Endothelial cell of umbilical vein (primary cell): Measurements from ENCODE around the gene MTCL1. TPM values are rescaled to one million over a fixed set of nuclear protein-coding genes. Genes with fewer than 3 reads are reported as not detected.

Experiments used
- BruUV-seq: library from RNA; stranded (reverse); fragments of 400-500 nt; replicated peaks from 2 replicates; lab custom pipeline; 2021; lab: Mats Ljungman, UMichigan
- CTCF ChIA-PET: fragments of 300-600, 350-600 bp; sonication (Branson Sonifier 250); formaldehyde crosslinking; loops from one replicate; lab custom pipeline; 2021; ENCODE audit warnings: antibody characterized with exemption, inconsistent platforms; lab: Charles Lee
- POLR2A ChIA-PET: fragments of 300-600, 350-600 bp; sonication (Branson Sonifier 250); formaldehyde crosslinking; loops from one replicate; lab custom pipeline; 2021; ENCODE audit warnings: antibody characterized with exemption, inconsistent platforms; lab: Charles Lee
- DNase-seq: peaks from one replicate; pipeline ENCODE4 v3.0.0-alpha.2; 2011; ENCODE audit warnings: low read depth, low spot score
- FAIRE-seq: peaks from 2 replicates; lab custom pipeline; 2011; peaks lifted over from hg19 to GRCh38; lab: Jason Lieb, UNC
- H2AFZ ChIP-seq: 2 replicates; pipeline ENCODE4 v1.6.0; 2012; ENCODE audit warnings: low read depth, low read length, control low read depth, inconsistent platforms
- H3K27ac ChIP-seq: 2 replicates; pipeline ENCODE4 v1.5.1; 2011; ENCODE audit warnings: low read depth, mild to moderate bottlenecking, control low read depth, low read length, moderate library complexity; ENCODE audit not compliant: insufficient read depth
- H3K27me3 ChIP-seq, 2 experiments: 2 replicates each; pipeline versions ENCODE4 v1.6.0 to v1.6.1; 2011; ENCODE audit warnings: low read length in 2 of 2, mixed read lengths in 1 of 2; ENCODE audit not compliant: control insufficient read depth in 2 of 2, insufficient read depth in 2 of 2
- H3K36me3 ChIP-seq, 2 experiments: 2 replicates in 1 of 2; 3 replicates in 1 of 2; pipeline ENCODE4 v1.5.1; 2011; ENCODE audit warnings: low read length in 2 of 2, mild to moderate bottlenecking in 1 of 2, moderate library complexity in 1 of 2; ENCODE audit not compliant: control insufficient read depth in 2 of 2, insufficient read depth in 2 of 2; ENCODE audit errors: extremely low read depth in 1 of 2
- H3K4me1 ChIP-seq: 3 replicates; pipeline ENCODE4 v1.5.1; 2011; ENCODE audit warnings: mild to moderate bottlenecking, low read length; ENCODE audit not compliant: control insufficient read depth, insufficient read depth; ENCODE audit errors: extremely low read depth
- H3K4me2 ChIP-seq: 2 replicates; pipeline ENCODE4 v1.6.1; 2011; ENCODE audit warnings: low read length, control low read depth, mixed read lengths; ENCODE audit not compliant: insufficient read depth
- H3K4me3 ChIP-seq, 3 experiments: fragments of 200-600 bp in 1 of 3; sonication (generic), shearing (Covaris generic) in 1 of 3; replicated peaks in 1 of 3; 2 replicates each; pipeline ENCODE4 v1.5.1; 2011 to 2016; ENCODE audit warnings: control low read depth in 3 of 3, low read length in 3 of 3, mild to moderate bottlenecking in 2 of 3, inconsistent platforms in 1 of 3, low read depth in 1 of 3, moderate library complexity in 1 of 3; ENCODE audit not compliant: insufficient read depth in 1 of 3
- H3K79me2 ChIP-seq: 2 replicates; pipeline ENCODE4 v1.6.0; 2012; ENCODE audit warnings: low read length, inconsistent platforms; ENCODE audit not compliant: control insufficient read depth, insufficient read depth
- H3K9ac ChIP-seq: replicated peaks from 2 replicates; pipeline ENCODE3; 2011; ENCODE audit warnings: low read length, control low read depth; ENCODE audit not compliant: insufficient read depth; ENCODE audit errors: extremely low read depth
- H3K9me1 ChIP-seq: replicated peaks from 3 replicates; pipeline ENCODE4 v1.6.0; 2011; ENCODE audit warnings: mild to moderate bottlenecking, low read length; ENCODE audit not compliant: control insufficient read depth, insufficient read depth; ENCODE audit errors: extremely low read depth
- H3K9me3 ChIP-seq: replicated peaks from 2 replicates; pipeline ENCODE4 v1.5.1; 2012; ENCODE audit warnings: low read length, inconsistent platforms; ENCODE audit not compliant: control insufficient read depth, insufficient read depth
- H4K20me1 ChIP-seq: replicated peaks from 2 replicates; pipeline ENCODE3; 2011; ENCODE audit warnings: mild to moderate bottlenecking, low read length; ENCODE audit not compliant: control insufficient read depth, insufficient read depth; ENCODE audit errors: extremely low read depth
- EZH2 ChIP-seq: IDR thresholded peaks from 2 replicates; pipeline ENCODE4 v1.6.1; 2012; ENCODE audit warnings: borderline replicate concordance, low read depth, mild to moderate bottlenecking, moderate library complexity, low read length, inconsistent platforms; ENCODE audit not compliant: severe bottlenecking
- FOS ChIP-seq: IDR thresholded peaks from 2 replicates; pipeline ENCODE4 v1.6.1; 2011; ENCODE audit warnings: mild to moderate bottlenecking, low read length, moderate library complexity, borderline replicate concordance; ENCODE audit not compliant: insufficient read depth
- GATA2 ChIP-seq: IDR thresholded peaks from 2 replicates; pipeline ENCODE4 v1.7.0; 2011; ENCODE audit warnings: low read depth, mild to moderate bottlenecking, moderate library complexity, mixed read lengths, low read length; ENCODE audit not compliant: insufficient read length, insufficient read depth
- JUN ChIP-seq: IDR thresholded peaks from 2 replicates; pipeline ENCODE4 v1.6.1; 2011; ENCODE audit warnings: borderline replicate concordance, low read depth; ENCODE audit not compliant: insufficient read length, insufficient read depth
- MYC ChIP-seq: IDR thresholded peaks from one replicate; pipeline ENCODE4 v1.6.1; 2011; ENCODE audit warnings: mild to moderate bottlenecking, low read depth, low read length
- POLR2A ChIP-seq: IDR thresholded peaks from 2 replicates; pipeline ENCODE4 v1.6.1; 2012; ENCODE audit warnings: low read depth, mild to moderate bottlenecking, control low read depth, low read length
- POLR2AphosphoS5 ChIP-seq: IDR thresholded peaks from 2 replicates; pipeline ENCODE4 v1.6.1; 2012; ENCODE audit warnings: low read depth, mild to moderate bottlenecking, control low read depth, low read length, moderate library complexity; ENCODE audit not compliant: insufficient read depth
- dilution Hi-C: fragments of 300-500 bp; cut with MboI; formaldehyde crosslinking; loops from one replicate; pipeline ENCODE4 v1.15.0; 2019; ENCODE audit warnings: low sequenced_read_pairs; ENCODE audit not compliant: extremely low pct_ligation_motif_present
- intact Hi-C: fragments of 100-400 bp; cut with micrococcal nuclease; formaldehyde crosslinking; loops from one replicate; pipeline ENCODE4 v1.10.0; 2022
- polyA plus RNA-seq, 4 experiments: library from polyadenylated mRNA; depleted of rRNA in 3 of 4; stranded (reverse) in 3 of 4; unstranded in 1 of 4; fragments of >200 nt; gene quantifications; 2 replicates each; pipeline versions ENCODE4 v1.2.1 to v1.2.3, GENCODE V29; 2011 to 2012; ENCODE audit warnings: missing spikeins in 1 of 4
- total RNA-seq: library from RNA; stranded (reverse); gene quantifications from 2 replicates; pipeline ENCODE4 v1.2.3, GENCODE V29; 2021
- TF ChIP-seq, protein P1 (sequence below), 2 donors: IDR thresholded peaks; 1 replicate in 1 of 2; 2 replicates in 1 of 2; pipeline ENCODE4 v1.5.1; 2011; ENCODE audit warnings: low read length in 2 of 2, mild to moderate bottlenecking in 2 of 2, moderate library complexity in 2 of 2, control low read depth in 1 of 2, inconsistent platforms in 1 of 2, low read depth in 1 of 2; ENCODE audit not compliant: insufficient read depth in 1 of 2; ENCODE audit errors: extremely low read depth in 1 of 2
- TF ChIP-seq, protein P2 (sequence below): IDR thresholded peaks from 2 replicates; pipeline ENCODE4 v1.6.1; 2011; ENCODE audit not compliant: insufficient read depth, insufficient read length

The MTCL1 gene
- total and polyA plus RNA-seq, 2 donors (not counting 3 experiments of a cell fraction or from before 2014, with no cell fraction given): 11.9 to 75.7 TPM

DNA sequence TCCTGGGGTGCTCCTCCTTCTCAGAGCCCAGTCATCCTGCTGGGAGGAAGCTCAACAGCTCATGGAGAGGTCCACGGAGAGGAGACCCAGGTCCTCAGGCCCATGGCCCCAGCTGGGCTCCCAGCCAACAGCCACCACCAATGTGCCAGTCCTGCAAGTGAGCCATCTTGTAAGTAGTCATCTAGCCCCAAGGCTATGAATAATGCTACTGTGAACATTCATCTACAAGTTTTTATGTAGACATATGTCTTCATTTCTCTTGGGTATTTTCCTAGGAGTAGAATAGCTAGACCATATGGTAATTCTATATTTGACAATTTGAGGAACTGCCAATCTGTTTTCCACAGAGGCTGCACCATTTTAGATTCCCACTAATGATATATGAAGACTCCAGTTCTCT, 166.1 kb downstream of the MTCL1 start:
- Histone ChIP-seq H3K27ac (no peak overlapping the region), H3K9me3 (no peaks in the 10 kb centered on the region), H4K20me1 (no peaks in the 10 kb centered on the region), H3K9ac (no peak overlapping the region), H3K27me3 (peaks cover 25 to 26% of the 10 kb centered on the region in 2 experiments), H3K9me1 (no peaks in the 10 kb centered on the region), H3K4me1 (no peaks in the 10 kb centered on the region), H3K4me2 (no peak overlapping the region), H3K4me3 (no peak overlapping the region), H3K79me2 (no peaks in the 10 kb centered on the region), H2AFZ (no peak overlapping the region), H3K36me3 (no peaks in the 10 kb centered on the region)
- ChIA-PET CTCF (no interaction called here), POLR2A (no interaction called here)
- intact Hi-C loops (no loop called here), dilution Hi-C loops (no loop called here)
- DNase-seq (no peak), FAIRE-seq (no peak)
- no TSS peak for BruUV-seq
- TF ChIP-seq, protein P1, sequence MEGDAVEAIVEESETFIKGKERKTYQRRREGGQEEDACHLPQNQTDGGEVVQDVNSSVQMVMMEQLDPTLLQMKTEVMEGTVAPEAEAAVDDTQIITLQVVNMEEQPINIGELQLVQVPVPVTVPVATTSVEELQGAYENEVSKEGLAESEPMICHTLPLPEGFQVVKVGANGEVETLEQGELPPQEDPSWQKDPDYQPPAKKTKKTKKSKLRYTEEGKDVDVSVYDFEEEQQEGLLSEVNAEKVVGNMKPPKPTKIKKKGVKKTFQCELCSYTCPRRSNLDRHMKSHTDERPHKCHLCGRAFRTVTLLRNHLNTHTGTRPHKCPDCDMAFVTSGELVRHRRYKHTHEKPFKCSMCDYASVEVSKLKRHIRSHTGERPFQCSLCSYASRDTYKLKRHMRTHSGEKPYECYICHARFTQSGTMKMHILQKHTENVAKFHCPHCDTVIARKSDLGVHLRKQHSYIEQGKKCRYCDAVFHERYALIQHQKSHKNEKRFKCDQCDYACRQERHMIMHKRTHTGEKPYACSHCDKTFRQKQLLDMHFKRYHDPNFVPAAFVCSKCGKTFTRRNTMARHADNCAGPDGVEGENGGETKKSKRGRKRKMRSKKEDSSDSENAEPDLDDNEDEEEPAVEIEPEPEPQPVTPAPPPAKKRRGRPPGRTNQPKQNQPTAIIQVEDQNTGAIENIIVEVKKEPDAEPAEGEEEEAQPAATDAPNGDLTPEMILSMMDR (IDR thresholded peaks at IDR 0.05; ENCODE audit: extremely low read depth in 1 of 2, insufficient read depth in 1 of 2, low read depth in 1 of 2, low read length in 2 of 2): no peak
- TF ChIP-seq POLR2A (no peak), POLR2AphosphoS5 (no peak), MYC (no peak), JUN (no peak), EZH2 (no peak), FOS (no peak), GATA2 (no peak)
- TF ChIP-seq, protein P2, sequence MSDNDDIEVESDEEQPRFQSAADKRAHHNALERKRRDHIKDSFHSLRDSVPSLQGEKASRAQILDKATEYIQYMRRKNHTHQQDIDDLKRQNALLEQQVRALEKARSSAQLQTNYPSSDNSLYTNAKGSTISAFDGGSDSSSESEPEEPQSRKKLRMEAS: no peak
